KG1 (cell line): ENCODE measurements around the gene GRIK3.
"Not testable (repeated sequence)": the region's sequence is repeated elsewhere in the genome, so short reads cannot be mapped to it uniquely, and the experiment has no call there.

Experiments
- DNase-seq: peaks from one replicate; lab custom pipeline; 2025; lab: John Stamatoyannopoulos, UW

The GRIK3 gene

DNA sequence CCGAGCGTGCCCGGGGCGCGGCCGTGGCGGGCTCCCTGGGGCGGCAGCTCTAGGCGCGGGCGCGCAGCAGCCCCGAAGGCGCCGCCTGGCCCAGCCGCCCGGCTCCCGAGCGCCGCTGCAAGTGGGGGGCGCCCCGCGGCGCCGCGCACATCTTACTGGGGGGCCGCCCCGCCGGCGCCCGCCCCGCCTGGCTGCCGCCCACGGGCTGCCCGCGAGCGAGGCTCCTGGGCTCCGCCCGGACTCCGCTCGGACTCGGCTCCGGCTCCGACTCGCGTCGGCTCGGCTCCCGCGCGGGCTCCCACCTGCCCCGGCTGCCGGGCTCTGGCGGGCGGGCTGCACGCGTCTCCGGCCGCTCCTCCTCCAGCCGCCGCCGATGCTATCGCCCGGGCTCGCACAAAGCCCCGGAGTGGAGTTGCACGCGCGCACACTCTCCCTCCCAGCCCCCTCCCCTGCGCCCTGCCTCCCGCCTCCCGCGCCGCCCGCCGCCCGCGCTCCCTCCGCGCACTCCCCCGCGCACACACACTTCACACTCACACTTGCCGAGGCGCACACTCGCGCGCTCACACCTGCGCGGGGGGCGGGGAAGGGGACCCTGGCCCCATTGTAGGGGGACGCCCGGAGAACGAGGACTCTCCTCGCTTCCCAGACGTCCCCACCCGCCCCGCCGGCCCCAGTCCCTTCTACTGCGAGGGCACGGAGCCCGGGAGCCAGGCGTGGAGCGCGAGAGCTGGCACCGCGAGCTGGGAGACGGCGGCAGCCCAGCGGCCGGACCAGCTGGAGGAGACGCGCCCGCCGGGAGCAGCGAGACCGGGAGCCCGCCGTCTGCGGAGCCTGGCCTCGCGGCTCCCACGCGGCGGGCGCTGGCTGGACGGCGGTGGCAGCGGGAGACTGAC lies at the start of gene GRIK3:
Gene GRIK3, minus strand, starts transcription at position 395 of the 893 bp plus-strand sequence. CDS start 407 bp downstream, outside the sequence.
- DNase-seq = no peak

DNA sequence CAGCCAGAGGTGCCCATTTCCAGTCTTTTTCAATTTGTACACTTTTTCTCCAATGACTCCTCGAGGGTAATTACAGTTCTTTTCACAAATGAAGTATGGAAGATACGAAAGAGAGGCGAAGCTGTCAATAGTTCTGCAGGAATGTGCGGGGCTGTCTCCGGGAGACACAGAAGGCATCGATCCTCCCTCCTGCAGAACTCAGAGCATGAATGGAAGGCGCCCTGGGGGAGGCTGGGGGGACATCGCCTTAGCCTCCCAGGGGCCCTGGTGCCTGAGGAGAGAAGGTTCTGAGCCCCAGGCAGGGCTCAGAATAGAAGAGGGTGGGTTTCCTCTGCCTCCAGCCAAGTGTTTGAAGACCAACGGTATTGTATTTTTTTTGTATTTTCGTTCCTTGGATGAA lies 49.7 kb upstream of the GRIK3 start:
- DNase-seq = no peak

GRCh38 chr1:37083603-37084002 lies 49.3 kb upstream of the GRIK3 start:
- no peak for DNase-seq

DNA sequence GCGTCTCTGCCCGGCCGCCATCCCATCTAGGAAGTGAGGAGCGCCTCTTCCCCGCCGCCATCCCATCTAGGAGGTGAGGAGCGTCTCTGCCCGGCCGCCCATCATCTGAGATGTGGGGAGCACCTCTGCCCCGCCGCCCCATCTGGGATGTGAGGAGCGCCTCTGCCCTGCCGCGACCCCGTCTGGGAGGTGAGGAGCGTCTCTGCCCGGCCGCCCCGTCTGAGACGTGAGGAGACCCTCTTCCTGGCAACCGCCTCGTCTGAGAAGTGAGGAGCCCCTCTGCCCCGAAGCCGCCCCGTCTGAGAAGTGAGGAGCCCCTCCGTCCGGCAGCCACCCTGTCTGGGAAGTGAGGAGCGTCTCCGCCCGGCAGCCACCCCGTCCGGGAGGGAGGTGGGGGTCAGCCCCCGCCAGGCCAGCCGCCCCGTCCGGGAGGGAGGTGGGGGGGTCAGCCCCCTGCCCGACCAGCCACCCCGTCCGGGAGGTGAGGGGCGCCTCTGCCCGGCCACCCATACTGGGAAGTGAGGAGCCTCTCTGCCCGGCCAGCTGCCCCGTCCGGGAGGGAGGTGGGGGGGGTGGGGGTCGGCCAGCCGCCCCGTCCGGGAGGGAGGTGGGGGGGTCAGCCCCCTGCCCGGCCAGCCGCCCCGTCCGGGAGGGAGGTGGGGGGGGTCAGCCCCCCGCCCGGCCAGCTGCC lies 46.1 kb upstream of the GRIK3 start:
- DNase-seq = not testable (repeated sequence)

GRCh38 chr1:37078866-37079265 lies 44.6 kb upstream of the GRIK3 start:
- no peak for DNase-seq

DNA sequence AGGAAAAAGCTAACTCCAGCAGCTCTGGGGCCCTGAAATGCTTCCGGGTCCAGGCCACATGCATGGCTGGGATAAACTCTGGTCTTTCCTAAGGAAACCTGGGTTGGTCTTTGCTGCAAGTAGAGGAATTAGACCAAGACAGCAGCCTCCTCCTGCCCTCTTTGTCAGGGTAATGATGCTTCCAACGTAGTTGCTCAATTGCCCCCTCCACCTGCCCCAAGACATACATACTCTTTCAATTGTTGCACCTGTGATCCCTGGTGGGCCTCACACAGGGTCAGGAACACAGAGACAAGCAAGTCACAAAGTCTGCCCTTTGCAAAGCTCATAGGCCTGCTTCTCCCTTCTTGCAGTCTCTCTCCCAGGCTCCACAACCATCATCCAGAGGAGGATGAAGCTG lies 41.9 kb upstream of the GRIK3 start:
- no peak for DNase-seq

DNA sequence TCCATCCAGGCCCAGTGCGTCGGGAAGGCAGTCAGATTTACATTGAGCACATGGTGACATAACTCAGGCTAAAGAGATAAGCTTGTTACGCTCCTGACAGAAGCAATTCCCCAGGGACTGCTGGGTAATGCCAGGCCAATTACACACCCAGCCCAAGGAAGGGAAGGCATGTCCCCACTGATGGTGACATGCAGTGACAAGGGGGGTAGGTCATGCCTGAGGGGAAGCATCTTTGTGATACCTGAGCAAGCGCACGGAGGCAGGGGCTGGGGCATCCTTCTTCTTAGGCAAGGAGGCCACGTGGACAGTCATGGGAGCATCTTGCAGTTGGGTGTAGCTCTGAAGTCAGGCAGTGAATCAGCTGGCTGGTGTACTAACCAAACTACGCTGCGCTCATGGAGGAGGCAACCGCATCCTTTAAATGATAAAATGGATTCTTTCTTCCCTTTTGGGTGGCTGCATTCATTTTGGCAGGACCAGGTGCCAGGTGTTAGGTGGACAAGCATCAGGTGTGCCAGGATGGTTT lies 39.6 kb upstream of the GRIK3 start:
- DNase-seq = no peak

GRCh38 chr1:37073152-37073853 lies 39.0 kb upstream of the GRIK3 start:
- no peak for DNase-seq

- no peak for DNase-seq
Measured at GRCh38 chr1:37071829-37072228, 37.5 kb upstream of the GRIK3 start.

- DNase-seq = no peak
Measured at GRCh38 chr1:37070126-37070525, 35.8 kb upstream of the GRIK3 start.

DNA sequence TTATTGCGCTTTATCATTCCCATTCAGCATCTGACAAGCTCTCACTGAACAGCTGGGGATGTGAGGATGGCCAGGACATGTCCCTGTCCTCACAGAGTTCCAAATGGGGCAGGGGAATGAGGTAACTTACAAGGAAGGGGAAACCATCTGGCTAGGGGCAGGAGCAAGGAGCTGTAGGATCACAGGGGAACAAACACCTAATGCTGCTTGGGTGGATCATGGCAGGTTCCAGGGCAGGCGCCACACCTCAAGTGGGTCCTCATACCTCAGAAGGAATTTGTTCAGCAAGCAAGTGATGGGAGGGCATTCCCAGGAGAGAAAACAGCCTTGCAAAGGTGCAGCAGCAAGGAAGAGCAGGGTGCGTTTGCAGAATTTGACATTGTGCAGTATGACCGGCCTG lies 35.1 kb upstream of the GRIK3 start:
- DNase-seq = no peak

- no peak for DNase-seq
Measured at GRCh38 chr1:37068897-37069296, 34.6 kb upstream of the GRIK3 start.

DNA sequence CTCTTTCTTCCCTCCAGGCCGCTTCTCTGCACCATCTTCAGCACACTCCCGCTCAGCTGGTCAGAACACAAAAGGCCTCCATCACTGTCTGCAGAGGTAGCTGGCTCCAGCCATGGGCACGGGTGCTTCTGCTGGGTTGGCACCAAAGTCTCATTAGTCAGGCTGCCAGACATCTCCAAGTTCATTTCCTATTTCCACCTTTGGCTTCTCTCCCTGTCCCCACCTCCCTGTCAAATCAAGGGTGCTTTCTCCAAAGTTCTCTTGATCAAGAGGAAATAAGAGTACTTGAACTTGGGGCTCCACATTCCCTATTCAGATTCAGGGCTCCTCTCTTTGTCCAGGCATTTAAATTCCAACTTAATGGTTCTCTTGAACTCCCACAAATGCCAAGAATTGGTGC lies 33.9 kb upstream of the GRIK3 start:
- DNase-seq = no peak

GRCh38 chr1:37064039-37064438 lies 29.7 kb upstream of the GRIK3 start:
- DNase-seq = no peak

GRCh38 chr1:37059346-37059745 lies 25.0 kb upstream of the GRIK3 start:
- no peak for DNase-seq

DNA sequence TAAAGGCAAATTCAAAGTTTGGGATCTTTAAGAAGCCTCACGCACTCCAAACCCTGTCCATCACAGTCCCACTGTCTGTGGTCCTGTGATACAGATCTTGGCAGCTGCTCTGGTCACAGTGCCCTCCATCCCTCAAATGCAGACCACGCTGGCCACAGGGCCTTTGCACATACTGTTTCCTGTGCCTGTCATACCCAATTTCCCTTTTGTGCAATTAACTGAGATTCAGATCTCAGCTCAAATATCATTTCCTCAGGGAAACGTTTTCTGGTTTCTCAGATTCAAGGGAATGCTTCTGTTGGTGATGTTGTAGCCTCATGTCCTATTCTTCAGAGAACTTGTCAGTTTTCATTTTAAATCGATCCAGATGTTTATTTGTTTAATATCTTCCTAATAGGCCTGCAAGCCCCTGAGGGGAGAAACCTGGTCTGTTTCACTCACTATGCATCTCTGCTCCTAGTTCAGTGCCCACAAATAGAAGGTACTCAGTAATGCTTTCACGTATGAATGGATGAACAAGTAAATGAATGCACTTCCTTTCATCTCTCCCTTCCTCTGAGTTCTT lies 24.2 kb upstream of the GRIK3 start:
- DNase-seq = no peak

- no peak for DNase-seq
Measured at GRCh38 chr1:37056325-37056724, 22.0 kb upstream of the GRIK3 start.

DNA sequence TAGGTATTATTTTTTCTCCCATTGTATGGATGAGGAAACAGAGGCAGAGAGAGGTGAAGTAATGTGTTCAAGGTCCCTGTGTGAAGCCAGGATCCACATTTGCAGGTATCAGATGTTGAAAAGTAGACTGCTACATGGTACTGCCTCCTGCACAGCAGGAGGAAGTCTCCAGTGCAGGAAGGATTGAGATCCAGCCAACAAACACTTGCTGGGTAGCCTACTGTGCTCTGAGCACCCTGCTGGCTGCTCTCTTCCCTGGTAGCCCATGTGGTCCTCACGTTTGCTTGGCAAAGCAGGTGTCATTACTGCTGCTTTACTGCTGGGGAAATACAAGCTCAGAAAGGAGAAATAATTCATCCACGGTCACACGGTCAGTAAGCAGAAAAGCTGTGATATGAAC lies 21.3 kb upstream of the GRIK3 start:
- no peak for DNase-seq

DNA sequence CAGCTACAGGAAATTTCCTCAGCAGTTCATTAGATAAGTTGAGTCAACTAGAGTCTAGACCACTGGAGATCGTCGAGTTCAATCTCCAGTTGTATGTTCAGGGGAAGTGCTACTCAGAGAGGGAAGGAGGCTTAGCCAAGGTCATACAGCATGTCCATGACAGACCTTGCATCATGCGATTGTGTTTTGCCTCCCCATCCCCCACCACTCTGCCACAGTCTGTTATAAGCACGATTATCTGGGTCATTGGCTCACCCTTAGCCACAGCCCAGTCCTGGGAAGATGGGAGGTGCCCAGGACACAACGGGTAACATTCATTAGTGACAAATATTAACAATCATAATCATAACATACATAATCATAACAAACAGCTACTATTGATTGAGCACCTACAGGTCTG lies 18.9 kb upstream of the GRIK3 start:
- DNase-seq = no peak

GRCh38 chr1:37052120-37052519 lies 17.8 kb upstream of the GRIK3 start:
- DNase-seq = no peak

DNA sequence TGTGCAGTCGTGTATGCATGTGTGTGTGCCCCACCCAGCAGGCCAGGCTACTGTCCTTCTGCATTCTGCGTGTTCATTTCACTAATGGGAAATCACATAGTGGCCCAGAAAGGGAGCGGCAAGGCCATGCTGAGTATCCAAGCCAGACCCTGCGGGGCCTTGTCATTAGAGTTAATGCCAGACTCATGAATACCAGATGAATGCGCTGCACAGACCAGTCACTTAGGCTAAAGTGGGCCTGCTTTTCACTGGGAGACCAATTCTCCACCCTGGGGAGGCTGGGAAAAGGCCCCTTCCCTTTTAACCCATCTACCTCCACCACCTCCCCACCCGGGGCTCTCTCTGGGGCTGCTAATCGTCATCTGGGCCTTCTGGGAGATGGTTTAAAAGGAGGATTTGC lies 17.0 kb upstream of the GRIK3 start:
- no peak for DNase-seq

DNA sequence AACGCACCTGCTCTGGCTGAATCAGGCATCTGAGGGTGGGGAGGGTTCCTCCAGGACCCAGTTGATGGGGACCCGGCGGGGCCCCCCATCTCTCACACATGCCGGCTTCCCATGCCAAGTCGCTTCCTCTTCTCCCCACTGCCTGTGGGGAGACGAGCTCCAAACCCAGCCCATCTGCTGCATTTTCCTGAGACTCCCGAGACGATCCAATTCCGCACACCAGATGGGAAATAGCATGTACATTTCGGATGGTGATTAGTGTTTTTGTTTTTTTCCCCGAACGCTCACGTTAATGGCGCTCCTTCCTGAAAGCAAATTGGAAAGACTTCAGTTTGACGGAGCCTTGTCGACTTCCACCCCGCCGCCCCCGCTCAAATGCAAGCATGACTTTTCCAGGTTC lies 13.2 kb upstream of the GRIK3 start:
- DNase-seq = no peak
